Inferior parietal cortex (tissue), 1 donor: ENCODE results near the gene NAT10.

ENCODE experiments used
- DNase-seq: peaks from one replicate; pipeline ENCODE4 v3.0.0-alpha.2; 2016; ENCODE audit errors: extremely low spot score

NAT10 gene

DNA sequence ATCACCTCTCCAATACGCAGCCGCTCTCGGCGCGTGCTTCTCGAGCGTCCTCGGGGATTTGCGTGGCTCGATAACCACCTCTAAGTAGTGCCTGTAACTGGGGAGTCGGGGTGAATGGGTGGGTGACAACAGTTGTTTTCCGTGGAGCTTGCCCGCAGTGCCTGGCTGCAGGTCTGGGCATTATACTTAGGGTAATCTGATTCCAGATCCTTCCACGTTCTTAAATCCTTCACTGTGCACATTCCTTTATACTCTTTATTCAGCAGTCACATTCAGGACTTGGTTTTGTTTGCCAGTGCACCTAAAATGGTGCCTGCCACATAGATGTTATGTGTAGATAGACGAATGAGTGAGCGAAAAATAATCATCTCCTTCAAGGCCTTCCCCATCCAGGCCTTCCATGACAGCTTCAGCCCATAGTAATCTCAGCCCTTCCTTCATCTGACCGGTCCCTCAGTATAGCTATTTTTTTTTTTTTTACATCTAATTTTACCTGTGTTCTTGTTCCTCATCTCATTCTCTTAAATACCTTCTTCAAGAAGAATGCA lies 602 bp downstream of the NAT10 start:
- DNase-seq: peak; percentile 8

DNA sequence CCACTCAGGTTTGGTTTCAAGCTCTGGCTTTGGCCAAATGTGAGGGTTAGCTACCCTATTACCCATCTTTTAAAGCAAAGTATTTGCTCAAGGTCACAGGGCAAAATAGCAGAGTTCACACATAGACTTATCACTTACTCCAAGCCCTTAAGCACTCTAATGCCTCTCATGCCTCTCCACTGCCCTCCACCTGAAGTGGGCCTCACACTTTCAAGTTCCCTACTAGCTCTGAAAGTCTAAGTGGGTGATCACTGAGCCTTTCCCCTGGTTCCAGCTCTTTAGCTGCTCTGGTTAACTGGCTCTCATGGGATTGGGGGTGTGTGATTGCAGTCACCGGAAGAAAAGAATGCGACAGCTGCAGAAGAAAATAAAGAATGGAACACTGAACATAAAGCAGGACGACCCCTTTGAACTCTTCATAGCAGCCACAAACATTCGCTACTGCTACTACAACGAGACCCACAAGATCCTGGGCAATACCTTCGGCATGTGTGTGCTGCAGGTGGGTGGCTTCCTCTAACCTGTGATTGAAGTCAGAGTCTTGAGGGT lies 6.4 kb downstream of the NAT10 start:
- no peak for DNase-seq

GRCh38 chr11:34114014-34114413 lies 8.6 kb downstream of the NAT10 start:
- DNase-seq: no peak

DNA sequence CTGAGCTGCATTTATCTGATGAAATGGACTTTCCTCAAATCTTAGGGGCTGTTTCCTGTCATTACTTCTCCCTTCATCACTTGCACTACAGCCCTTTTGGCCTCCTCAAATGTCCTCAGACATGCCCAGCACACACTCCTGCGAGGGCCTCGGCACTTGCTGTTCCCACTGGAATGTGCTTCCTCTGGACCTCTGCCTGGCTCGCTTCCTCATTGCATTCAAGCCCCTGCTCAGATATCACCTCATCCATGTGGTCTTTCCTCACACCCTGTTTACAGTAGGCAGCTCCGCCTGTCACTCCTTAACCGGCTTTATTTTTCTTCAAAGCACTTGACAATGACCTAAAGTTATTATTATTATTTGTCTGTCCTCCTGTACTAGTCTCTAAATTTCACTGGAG lies 9.0 kb downstream of the NAT10 start:
- DNase-seq: no peak

GRCh38 chr11:34120651-34121050 lies 15.2 kb downstream of the NAT10 start:
- no peak for DNase-seq

- no peak for DNase-seq
Measured at GRCh38 chr11:34124885-34125668, 19.6 kb downstream of the NAT10 start.

DNA sequence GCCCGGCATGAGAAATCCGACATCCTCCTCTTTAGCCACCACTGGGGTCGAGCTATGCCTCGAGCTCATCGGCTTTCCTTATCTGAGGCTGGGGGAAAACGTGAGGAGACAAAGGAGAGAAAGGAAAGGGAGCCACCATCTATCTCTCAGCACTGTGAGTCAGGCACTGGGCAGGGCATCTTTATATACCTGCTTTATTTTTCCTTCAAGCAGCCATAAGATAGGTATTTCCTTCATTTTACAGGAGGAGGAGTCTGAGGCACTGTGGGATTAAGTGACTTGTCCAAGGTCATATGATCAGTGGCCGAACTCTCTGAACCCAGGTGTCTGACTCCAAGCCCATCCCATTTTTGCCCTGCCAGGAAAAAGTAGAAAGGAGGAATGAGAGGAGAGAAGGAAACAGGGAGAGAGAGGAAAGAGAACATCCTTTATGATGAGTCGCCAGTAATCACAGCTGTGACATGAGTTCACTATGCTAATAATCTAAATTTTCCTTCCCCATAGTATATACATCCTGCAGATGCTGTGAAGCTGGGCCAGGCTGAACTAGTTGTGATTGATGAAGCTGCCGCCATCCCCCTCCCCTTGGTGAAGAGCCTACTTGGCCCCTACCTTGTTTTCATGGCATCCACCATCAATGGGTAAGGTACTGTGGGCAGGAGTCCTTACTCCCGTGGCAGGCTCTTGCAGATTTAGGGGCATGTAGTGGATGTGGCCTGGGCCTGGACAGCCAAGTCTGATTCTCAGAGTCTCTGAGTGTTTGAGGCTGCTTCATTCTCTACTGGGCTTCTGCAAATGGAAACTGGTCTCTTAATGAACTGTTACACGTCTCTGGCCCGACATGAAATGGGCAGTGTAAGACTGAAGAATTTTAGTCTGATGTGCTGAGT lies 21.8 kb downstream of the NAT10 start:
- DNase-seq: no peak

- DNase-seq: no peak
Measured at GRCh38 chr11:34128824-34129223, 23.4 kb downstream of the NAT10 start.

GRCh38 chr11:34132261-34132965 lies 27.0 kb downstream of the NAT10 start:
- no peak for DNase-seq

DNA sequence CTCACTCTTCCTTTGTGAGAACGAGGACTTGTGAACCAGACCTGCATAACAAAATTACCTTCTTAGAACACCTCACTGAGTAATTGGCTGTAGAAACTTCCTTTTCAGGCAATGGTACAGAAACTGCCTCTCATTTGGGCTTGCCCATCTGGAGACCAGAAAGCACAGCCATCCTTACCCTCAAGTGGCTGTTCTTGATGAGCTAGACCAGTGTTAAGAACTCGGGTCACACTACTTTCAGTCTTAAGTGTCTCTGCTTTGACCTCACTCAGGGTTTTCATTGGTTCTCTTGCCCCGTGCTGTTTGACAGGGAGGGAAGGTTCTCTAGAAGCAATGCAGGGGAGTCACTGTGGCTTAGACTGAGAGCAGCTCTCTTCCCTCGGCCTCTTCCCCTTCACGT lies 29.3 kb downstream of the NAT10 start:
- no peak for DNase-seq

DNA sequence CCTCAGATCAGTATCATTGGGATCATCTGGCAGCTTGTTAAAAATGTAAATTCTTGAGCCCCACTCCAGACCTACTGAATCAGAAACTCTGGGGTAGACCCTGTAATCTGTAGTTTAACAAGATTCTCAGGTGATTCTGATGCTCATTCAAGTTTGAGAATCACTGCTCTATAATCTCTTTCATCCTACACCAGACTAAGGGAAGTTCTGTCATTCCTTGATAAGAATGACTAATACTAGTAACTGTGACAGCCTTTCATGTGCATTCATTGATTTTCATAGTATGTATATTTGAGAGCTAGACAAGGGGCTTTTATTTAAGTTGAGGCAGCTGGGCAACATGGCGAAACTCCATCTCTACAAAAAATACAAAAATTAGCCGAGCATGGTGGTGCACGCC lies 30.0 kb downstream of the NAT10 start:
- DNase-seq: no peak

GRCh38 chr11:34136420-34136819 lies 31.0 kb downstream of the NAT10 start:
- no peak for DNase-seq

DNA sequence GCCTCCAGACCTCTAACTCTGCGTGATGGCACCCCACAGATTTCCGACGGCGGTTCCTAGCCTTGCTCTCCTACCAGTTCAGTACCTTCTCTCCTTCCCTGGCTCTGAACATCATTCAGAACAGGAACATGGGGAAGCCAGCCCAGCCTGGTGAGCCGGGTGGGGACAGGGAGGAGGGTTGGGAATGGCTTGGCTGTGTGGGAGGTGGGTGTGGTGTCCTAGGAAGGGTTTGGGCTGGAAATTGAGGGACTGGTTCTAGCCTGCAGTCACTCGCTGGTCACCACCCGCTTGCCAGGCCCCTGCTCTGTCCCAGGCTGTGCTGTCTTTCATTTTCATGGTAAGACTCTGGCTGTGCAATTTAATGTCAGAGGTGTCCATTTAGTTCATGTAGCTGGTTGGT lies 33.9 kb downstream of the NAT10 start:
- DNase-seq: no peak

GRCh38 chr11:34140149-34140548 lies 34.7 kb downstream of the NAT10 start:
- no peak for DNase-seq

DNA sequence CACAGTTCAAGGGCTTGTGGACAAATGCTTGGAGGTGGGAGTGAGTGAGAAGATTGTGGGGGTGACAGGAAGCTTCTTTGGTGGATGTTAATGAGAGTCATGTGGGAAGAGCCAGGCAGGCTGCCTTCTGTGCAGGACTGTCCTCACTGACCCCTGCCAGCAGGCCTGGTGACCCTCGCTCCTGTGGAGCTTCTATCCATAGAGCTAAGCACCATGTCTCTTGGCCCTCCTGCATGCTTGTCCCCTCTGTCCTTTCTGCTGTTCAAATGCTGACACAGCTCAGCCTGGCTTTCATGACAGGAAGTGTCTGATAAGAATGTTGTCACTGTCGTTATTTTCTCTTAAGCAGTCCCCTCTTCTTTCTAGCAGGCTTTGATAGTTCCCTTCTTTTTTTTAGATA lies 37.6 kb downstream of the NAT10 start:
- DNase-seq: no peak

DNA sequence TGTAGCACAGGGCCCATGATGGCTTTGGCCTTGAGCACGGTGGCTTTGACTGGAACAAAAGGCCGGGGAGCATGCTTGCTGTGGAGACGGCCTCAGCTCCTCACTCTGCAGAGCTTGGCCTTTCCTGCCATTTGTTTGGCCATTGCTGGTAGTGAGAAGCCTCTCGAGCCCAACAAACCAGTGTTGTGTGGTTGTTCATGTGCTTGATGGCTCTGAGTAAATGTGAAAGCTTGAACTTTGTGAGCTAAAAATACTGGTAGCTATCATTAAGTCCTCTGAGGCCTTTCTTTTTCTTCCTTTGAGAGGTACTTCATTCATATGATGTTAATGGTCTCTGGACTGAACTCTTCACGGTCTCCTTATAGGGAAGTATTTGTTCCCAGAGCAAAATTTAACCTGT lies 39.6 kb downstream of the NAT10 start:
- DNase-seq: no peak

DNA sequence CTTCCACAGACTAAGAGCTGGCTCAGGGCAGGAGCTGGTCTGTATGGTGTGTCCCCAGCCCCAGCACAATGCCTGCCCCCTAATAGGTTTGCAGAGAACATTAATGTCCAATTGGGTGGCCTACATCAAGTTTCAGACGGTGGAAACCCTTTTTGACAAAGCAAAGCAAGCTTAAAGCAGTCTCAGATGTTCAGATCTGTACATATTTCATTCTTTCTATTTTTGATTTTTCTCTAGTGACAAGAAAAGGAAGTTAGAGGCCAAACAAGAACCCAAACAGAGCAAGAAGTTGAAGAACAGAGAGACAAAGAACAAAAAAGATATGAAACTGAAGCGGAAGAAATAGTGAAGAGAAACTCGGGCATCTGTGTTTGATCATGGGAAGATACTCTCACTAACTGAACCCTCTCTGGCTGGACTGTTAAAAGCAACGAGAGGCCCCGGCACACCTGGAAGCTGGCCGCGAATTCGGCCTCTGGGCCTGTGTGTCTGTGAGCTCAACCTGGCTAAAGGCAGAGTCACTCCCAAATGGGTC lies 40.5 kb downstream of the NAT10 start:
- no peak for DNase-seq

DNA sequence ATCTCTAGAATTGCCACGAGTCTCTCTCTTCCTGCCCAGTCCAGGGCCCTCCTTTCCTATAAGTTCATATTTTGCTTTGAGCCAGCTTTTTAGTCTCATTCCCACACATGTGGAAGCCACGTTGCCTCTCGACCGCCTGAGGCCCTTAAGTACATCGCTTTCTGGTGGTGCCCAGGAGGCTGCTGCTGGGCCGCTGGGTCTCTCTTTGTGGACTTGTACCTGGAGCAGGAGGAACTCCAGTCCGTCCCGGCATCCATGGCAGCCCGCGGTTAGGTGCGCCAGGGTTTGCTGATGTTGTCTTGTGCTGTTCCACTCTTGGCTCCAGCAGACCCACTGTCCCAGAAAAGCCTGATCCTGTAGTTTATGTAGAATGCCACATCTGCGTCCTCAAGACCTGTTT lies 41.0 kb downstream of the NAT10 start:
- DNase-seq: no peak

- DNase-seq: no peak
Measured at GRCh38 chr11:34146866-34147265, 41.4 kb downstream of the NAT10 start.

DNA sequence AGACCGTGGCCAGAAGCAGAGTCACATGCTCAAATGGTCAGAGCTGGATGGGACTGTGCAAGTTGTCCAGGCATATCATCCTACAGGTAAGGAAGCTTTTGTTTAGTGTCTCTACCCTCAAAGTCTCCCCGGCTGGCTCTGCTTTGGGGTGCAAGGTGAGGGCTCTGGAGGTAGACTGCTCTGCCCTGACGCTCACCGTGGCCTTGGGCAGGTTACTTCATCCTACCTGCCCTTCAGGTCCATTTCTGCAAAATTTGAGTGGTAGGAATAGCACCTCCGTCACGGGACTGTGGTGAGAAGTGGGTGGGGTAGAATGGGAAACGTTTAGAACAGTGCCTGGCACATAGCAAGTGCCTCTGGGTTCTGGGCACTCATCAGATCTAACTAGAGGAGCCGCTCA lies 42.2 kb downstream of the NAT10 start:
- no peak for DNase-seq

GRCh38 chr11:34148504-34149165 lies 43.2 kb downstream of the NAT10 start:
- DNase-seq: no peak
